GM21390 (cell line): Measurements from ENCODE around the gene CD2.
"Not testable (repeated sequence)": the region's sequence is repeated elsewhere in the genome, so short reads cannot be mapped to it uniquely, and the experiment has no call there.

Experiments used
- ATAC-seq: cut with Tn5 transposase; IDR thresholded peaks from one replicate; pipeline ENCODE4 v1.9.1; 2021; ENCODE audit not compliant: unreplicated experiment

The CD2 gene

GRCh38 chr1:116756092-116756491 lies 1.9 kb downstream of the CD2 start:
- not testable (repeated sequence) for ATAC-seq

- not testable (repeated sequence) for ATAC-seq
Measured at GRCh38 chr1:116758456-116758815, 4.2 kb downstream of the CD2 start.

GRCh38 chr1:116759636-116760035 lies 5.4 kb downstream of the CD2 start:
- ATAC-seq: no peak

DNA sequence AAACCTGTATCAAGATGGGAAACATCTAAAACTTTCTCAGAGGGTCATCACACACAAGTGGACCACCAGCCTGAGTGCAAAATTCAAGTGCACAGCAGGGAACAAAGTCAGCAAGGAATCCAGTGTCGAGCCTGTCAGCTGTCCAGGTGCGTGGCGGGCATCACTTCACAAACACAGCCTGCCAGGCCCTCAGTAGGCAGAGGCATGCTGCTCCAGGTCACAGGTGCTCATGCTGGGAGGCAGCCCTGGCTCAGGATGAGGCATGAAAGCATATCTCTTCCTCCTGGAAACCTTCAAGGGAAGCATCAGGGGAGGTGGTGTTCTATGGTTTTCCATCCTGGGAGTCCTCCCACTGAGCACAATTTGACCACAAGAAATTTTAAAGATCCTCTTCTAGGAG lies 6.3 kb downstream of the CD2 start:
- no peak for ATAC-seq

GRCh38 chr1:116760996-116761665 lies 6.9 kb downstream of the CD2 start:
- ATAC-seq: no peak

DNA sequence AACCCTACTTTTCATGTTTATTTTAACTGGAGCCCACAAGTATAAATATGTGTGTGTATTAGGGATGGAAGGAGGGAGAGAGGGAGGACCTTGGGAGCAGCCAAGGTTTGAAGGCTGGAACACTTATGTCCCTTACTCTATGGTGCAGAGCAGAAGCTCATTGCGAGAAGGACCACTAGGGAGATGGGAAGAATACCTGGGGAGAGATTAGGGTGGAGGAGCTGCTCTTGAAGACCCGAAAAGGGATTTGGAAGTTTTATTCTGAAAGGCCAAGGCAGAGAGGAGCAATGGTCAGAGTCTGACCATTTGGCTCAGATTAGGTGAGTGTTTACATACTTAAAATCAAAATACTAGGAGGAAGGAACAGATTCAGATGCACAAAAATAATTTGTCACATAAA lies 8.1 kb downstream of the CD2 start:
- ATAC-seq: no peak

- ATAC-seq: no peak
Measured at GRCh38 chr1:116762781-116763115, 8.5 kb downstream of the CD2 start.

GRCh38 chr1:116763116-116763786 lies 9.0 kb downstream of the CD2 start:
- ATAC-seq: no peak

GRCh38 chr1:116763787-116764465 lies 9.7 kb downstream of the CD2 start:
- no peak for ATAC-seq

DNA sequence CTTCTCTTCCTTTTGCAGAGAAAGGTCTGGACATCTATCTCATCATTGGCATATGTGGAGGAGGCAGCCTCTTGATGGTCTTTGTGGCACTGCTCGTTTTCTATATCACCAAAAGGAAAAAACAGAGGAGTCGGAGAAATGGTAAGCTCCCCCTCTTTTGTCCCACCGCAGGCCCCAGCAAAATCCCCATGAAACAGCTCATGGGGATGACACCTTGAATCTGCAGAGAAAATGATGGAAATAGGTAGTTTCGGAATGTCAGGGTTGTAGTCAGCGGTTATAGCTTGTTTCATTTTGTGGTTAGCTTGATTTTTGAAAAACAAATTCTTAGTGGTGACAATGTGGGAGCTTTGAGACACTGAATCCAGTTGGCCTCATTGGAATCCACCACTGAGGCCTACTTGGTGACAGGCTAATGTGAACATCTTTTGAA lies 10.3 kb downstream of the CD2 start:
- no peak for ATAC-seq

DNA sequence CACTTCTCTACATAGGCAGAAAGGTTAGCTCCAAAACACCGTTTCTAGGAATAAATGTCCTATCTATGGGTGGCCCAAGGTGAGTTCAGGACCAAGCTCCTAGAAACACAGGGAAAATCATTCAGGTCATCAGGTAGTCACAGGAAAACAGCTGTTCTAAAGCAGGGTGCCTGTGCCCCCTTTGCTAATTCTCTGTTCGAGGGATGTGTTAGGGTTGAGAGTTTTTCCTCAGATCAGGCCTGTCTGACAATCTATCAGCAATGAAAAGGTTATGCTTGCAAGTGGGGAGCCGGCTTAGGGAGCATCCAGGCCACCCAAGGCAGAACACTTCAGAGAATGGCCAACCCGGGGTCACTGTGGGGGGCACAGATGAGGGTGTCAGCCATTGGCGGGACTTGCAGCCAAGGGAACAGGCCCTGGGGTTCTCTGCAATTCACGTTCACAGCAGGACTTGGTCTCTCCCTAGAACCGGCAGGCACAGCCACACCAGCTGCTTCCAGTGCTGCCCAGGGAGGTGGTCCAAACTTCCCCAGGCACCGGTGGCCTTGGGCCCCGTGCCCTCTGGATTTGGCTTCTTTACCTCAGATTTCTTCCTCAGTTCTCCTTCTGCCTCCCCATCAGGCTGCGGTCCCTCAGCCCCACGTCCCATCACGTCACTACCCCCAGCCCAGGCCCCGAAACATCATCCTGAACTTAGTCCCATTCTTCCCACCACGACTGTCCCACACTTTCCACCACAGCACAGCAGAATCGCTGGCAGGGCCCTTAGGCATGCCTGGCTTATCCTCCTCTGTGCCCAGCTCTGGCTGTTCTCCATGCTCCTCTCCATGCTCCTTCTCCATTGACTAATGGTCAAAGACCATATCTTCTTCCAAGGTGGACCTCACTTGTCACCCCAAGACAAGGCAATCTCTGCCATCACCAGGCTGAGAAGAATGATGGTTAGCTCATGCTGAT lies 11.0 kb downstream of the CD2 start:
- no peak for ATAC-seq

- no peak for ATAC-seq
Measured at GRCh38 chr1:116765962-116766361, 11.7 kb downstream of the CD2 start.

- ATAC-seq: no peak
Measured at GRCh38 chr1:116766616-116767469, 12.6 kb downstream of the CD2 start.

DNA sequence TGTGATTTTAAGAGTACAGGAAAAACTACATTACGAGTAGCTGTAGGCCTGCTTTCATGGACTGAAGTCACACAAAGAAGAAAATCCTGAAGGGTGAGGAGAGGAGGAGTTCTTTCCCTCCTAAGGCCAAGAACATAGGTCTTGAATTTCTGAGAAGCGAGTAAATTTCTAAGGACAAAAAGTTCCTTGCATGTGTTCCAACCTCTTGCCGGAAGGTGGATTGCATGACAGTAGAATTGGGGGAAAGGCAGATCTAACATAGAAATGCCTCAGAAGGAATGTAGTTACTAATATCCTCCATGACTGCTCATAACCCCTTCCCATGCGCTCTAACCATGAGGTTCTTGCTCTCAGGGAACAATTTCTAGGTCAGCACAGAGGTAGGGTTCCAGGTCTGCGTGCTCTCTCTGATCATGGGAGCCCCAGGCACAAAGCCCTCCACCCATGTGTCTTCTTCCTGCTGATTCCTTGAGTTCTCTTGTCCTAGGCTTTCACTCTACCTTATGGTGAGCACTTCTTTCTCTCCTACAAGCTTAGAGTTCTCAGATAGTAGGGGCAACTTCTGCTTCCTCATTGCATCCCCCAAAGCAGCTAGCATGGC lies 13.7 kb downstream of the CD2 start:
- no peak for ATAC-seq

DNA sequence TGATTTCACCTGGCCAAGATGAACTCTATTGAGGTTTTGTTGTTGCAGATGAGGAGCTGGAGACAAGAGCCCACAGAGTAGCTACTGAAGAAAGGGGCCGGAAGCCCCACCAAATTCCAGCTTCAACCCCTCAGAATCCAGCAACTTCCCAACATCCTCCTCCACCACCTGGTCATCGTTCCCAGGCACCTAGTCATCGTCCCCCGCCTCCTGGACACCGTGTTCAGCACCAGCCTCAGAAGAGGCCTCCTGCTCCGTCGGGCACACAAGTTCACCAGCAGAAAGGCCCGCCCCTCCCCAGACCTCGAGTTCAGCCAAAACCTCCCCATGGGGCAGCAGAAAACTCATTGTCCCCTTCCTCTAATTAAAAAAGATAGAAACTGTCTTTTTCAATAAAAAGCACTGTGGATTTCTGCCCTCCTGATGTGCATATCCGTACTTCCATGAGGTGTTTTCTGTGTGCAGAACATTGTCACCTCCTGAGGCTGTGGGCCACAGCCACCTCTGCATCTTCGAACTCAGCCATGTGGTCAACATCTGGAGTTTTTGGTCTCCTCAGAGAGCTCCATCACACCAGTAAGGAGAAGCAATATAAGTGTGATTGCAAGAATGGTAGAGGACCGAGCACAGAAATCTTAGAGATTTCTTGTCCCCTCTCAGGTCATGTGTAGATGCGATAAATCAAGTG lies 14.3 kb downstream of the CD2 start:
- ATAC-seq: no peak

- no peak for ATAC-seq
Measured at GRCh38 chr1:116769104-116769452, 14.8 kb downstream of the CD2 start.

GRCh38 chr1:116769561-116769977 lies 15.3 kb downstream of the CD2 start:
- peak; percentile 80 for ATAC-seq

DNA sequence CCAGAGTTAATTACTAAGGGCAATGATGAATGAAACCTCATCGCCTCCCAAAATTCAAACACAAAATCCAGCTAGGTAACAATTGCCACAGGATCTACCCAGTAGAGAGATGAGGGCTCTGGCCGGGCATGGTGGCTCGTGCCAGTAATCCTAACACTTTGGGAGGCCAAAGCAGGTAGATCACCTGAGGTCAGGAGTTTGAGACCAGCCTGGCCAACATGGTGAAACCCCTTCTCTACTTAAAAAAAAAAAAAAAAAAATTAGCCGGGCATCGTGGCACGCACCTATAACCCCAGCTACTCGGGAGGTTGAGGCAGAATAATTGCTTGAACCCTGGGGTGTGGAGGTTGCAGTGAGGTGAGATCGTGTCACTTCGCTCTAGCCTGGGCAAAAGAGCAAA lies 15.8 kb downstream of the CD2 start:
- no peak for ATAC-seq

DNA sequence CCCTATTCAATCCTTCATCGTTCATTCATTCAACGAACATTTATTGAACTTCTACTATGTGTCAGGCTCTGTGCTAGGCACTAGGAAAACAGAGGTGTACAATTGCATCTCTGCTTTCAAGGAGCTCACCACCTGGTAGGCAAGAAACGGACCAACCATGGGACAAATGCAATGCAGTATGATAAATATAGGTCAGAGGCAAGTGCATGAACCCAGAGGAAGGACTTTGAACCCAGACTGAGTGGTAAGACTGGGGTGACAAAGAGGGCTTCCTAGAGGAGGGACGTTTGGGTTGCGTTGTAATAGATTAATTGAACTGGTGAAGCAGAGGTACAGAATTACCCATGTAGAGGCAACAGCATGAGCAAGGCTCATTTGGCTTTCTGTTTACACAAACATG lies 16.4 kb downstream of the CD2 start:
- ATAC-seq: no peak
